H9 (cell line): ENCODE measurements around the gene ST3GAL5. TPM values are rescaled to one million over a fixed set of nuclear protein-coding genes. Genes with fewer than 3 reads are reported as not detected.
A peak's percentile ranks its signal among the peaks of the same experiment; 100 is the strongest.

Experiments
- DNase-seq: peaks from one replicate; pipeline ENCODE4 v3.0.0-alpha.2; 2017
- H2AFZ ChIP-seq: one replicate; pipeline ENCODE4 v1.6.1; 2013; ENCODE audit warnings: mild to moderate bottlenecking, low read length, control low read depth, moderate library complexity
- H2AK5ac ChIP-seq: 2 replicates; pipeline ENCODE4 v1.6.1; 2013; ENCODE audit warnings: low read length, control low read depth, mixed read lengths; ENCODE audit not compliant: insufficient read length
- H2BK120ac ChIP-seq: one replicate; pipeline ENCODE4 v1.6.1; 2013; ENCODE audit warnings: low read depth, mild to moderate bottlenecking, low read length, control low read depth, inconsistent platforms; ENCODE audit not compliant: poor library complexity, severe bottlenecking
- H2BK12ac ChIP-seq: 2 replicates; pipeline ENCODE4 v1.6.1; 2013; ENCODE audit warnings: low read length, control low read depth, mixed read lengths, low read depth; ENCODE audit not compliant: insufficient read length
- H2BK15ac ChIP-seq: 2 replicates; pipeline ENCODE4 v1.6.1; 2013; ENCODE audit warnings: low read depth, low read length, control low read depth
- H2BK20ac ChIP-seq: one replicate; pipeline ENCODE4 v1.6.1; 2013; ENCODE audit warnings: low read depth, mild to moderate bottlenecking, low read length, control low read depth, inconsistent platforms; ENCODE audit not compliant: poor library complexity, severe bottlenecking
- H2BK5ac ChIP-seq: 2 replicates; pipeline ENCODE4 v1.6.1; 2013; ENCODE audit warnings: low read length, control low read depth, mixed read lengths; ENCODE audit not compliant: insufficient read length
- H3K14ac ChIP-seq: 2 replicates; pipeline ENCODE4 v1.6.1; 2013; ENCODE audit warnings: low read length, control low read depth; ENCODE audit not compliant: insufficient read depth
- H3K18ac ChIP-seq: 2 replicates; pipeline ENCODE4 v1.6.1; 2013; ENCODE audit warnings: low read depth, mild to moderate bottlenecking, mixed read lengths, low read length, control low read depth; ENCODE audit not compliant: insufficient read length
- H3K23ac ChIP-seq: 2 replicates; pipeline ENCODE4 v1.6.1; 2013; ENCODE audit warnings: low read length, control low read depth, mixed read lengths, low read depth; ENCODE audit not compliant: insufficient read length
- H3K23me2 ChIP-seq: 2 replicates; pipeline ENCODE4 v1.6.1; 2013; ENCODE audit warnings: low read depth, mild to moderate bottlenecking, mixed read lengths, low read length, control low read depth; ENCODE audit not compliant: insufficient read length, poor library complexity, severe bottlenecking
- H3K27ac ChIP-seq: 2 replicates; pipeline ENCODE4 v1.5.1; 2013; ENCODE audit warnings: low read length, control low read depth, mixed read lengths, low read depth; ENCODE audit not compliant: insufficient read length
- H3K27me3 ChIP-seq: 2 replicates; pipeline ENCODE4 v1.6.1; 2013; ENCODE audit warnings: low read length, control low read depth, inconsistent platforms; ENCODE audit not compliant: insufficient read depth
- H3K4ac ChIP-seq: 2 replicates; pipeline ENCODE4 v1.6.1; 2013; ENCODE audit warnings: low read depth, mild to moderate bottlenecking, control low read depth, inconsistent platforms, low read length, moderate library complexity
- H3K4me1 ChIP-seq: 2 replicates; pipeline ENCODE4 v1.6.1; 2013; ENCODE audit warnings: low read length, control low read depth, inconsistent platforms; ENCODE audit not compliant: insufficient read depth
- H3K4me2 ChIP-seq: 2 replicates; pipeline ENCODE4 v1.6.1; 2013; ENCODE audit warnings: low read length, control low read depth, mixed read lengths; ENCODE audit not compliant: insufficient read length, insufficient read depth
- H3K56ac ChIP-seq: 2 replicates; pipeline ENCODE4 v1.6.1; 2013; ENCODE audit warnings: low read depth, mild to moderate bottlenecking, mixed read lengths, low read length, control low read depth; ENCODE audit not compliant: insufficient read length
- H3K79me1 ChIP-seq: 2 replicates; pipeline ENCODE4 v1.6.1; 2013; ENCODE audit warnings: low read depth, mild to moderate bottlenecking, moderate library complexity, low read length, control low read depth, inconsistent platforms; ENCODE audit not compliant: insufficient read depth, poor library complexity, severe bottlenecking
- H3K79me2 ChIP-seq: 2 replicates; pipeline ENCODE4 v1.6.1; 2013; ENCODE audit warnings: low read length, control low read depth, inconsistent platforms; ENCODE audit not compliant: insufficient read depth
- H3K9ac ChIP-seq: 2 replicates; pipeline ENCODE4 v1.6.1; 2013; ENCODE audit warnings: low read length, control low read depth, mixed read lengths; ENCODE audit not compliant: insufficient read length; ENCODE audit errors: extremely low read depth
- H3K9me3 ChIP-seq: one replicate; pipeline ENCODE4 v1.6.1; 2013; ENCODE audit warnings: low read depth, low read length, inconsistent platforms; ENCODE audit not compliant: control insufficient read depth
- H3T11ph ChIP-seq: one replicate; pipeline ENCODE4 v1.6.1; 2013; ENCODE audit warnings: mild to moderate bottlenecking, low read length, control low read depth, inconsistent platforms
- H4K20me1 ChIP-seq: one replicate; pipeline ENCODE4 v1.6.1; 2013; ENCODE audit not compliant: control insufficient read depth, insufficient read length, insufficient read depth
- H4K5ac ChIP-seq: 2 replicates; pipeline ENCODE4 v1.6.1; 2013; ENCODE audit warnings: low read depth, mild to moderate bottlenecking, mixed read lengths, low read length, control low read depth; ENCODE audit not compliant: insufficient read length
- H4K8ac ChIP-seq: replicated peaks from 2 replicates; pipeline ENCODE4 v1.6.1; 2013; ENCODE audit warnings: low read length, control low read depth, mixed read lengths, low read depth; ENCODE audit not compliant: insufficient read length
- H4K91ac ChIP-seq: 2 replicates; pipeline ENCODE4 v1.6.1; 2013; ENCODE audit warnings: low read depth, mild to moderate bottlenecking, moderate library complexity, mixed read lengths, low read length, control low read depth; ENCODE audit not compliant: insufficient read length
- H3K27ac Mint-ChIP-seq, 3 experiments: 2 replicates in 2 of 3; 3 replicates in 1 of 3; pipeline ENCODE4 v1.8.0; 2020 to 2021; ENCODE audit warnings: mixed read lengths in 3 of 3, mild to moderate bottlenecking in 1 of 3, moderate library complexity in 1 of 3
- H3K27me3 Mint-ChIP-seq: 2 replicates; pipeline ENCODE4 v1.8.0; 2021; ENCODE audit warnings: low read depth, mild to moderate bottlenecking, moderate library complexity, mixed read lengths
- H3K36me3 Mint-ChIP-seq, 3 experiments: 2 replicates in 2 of 3; 3 replicates in 1 of 3; pipeline ENCODE4 v1.8.0; 2020 to 2021; ENCODE audit warnings: low read depth in 3 of 3, mixed read lengths in 3 of 3; ENCODE audit not compliant: insufficient read depth in 1 of 3
- H3K4me1 Mint-ChIP-seq, 2 experiments: 2 replicates each; pipeline ENCODE4 v1.8.0; 2020; ENCODE audit warnings: mixed read lengths in 2 of 2
- H3K4me3 Mint-ChIP-seq, 2 experiments: 2 replicates in 1 of 2; 3 replicates in 1 of 2; pipeline ENCODE4 v1.8.0; 2020 to 2021; ENCODE audit warnings: mild to moderate bottlenecking in 2 of 2, mixed read lengths in 2 of 2, moderate library complexity in 1 of 2
- H3K9me3 Mint-ChIP-seq, 2 experiments: 2 replicates in 1 of 2; 3 replicates in 1 of 2; pipeline ENCODE4 v1.8.0; 2020; ENCODE audit warnings: mild to moderate bottlenecking in 2 of 2, mixed read lengths in 2 of 2, moderate library complexity in 1 of 2
- WGBS: extraction: QIAGEN DNeasy Blood & Tissue Kit; methylation state at CpG from one replicate; pipeline ENCODE4 v1.1.7; 2013; ENCODE audit warnings: missing lambda C conversion rate, low lambda C conversion rate, mixed read lengths; ENCODE audit not compliant: insufficient read length; ENCODE audit errors: extremely low coverage; 5-methylcytosine and 5-hydroxymethylcytosine counted together
- total RNA-seq: library from RNA; stranded (reverse); gene quantifications from 2 replicates; pipeline ENCODE4 v1.2.1, GENCODE V29; 2021
- TF ChIP-seq, protein P1 (sequence below): fragments of 200-600 bp; sonication (generic); conservative IDR thresholded peaks from 3 replicates; pipeline ENCODE4 v1.8.0; 2021; ENCODE audit warnings: antibody characterized with exemption, mild to moderate bottlenecking

ST3GAL5 gene
- total RNA-seq, 1 experiment from 2014 or later, result 3.3 TPM

DNA sequence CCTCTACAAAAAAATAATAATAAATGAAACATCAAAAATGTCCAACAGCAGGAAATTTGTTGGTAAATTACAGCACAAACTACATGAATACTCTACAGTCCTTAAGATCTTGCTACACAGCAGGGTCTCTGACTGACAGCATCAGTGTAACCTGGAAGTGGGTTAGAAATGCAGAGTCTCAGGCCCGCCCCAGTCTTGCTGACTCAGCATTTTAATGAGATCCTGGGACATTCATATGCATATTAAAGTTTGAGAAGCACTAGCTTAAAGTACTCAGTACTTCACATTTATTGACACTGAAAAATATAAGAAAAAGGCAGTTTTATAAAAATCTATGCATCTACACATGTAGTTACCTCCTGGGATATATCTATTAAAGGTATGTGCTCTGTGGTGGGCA is 21.7 kb downstream of the ST3GAL5 start:
- Histone ChIP-seq H2AK5ac (no peak overlapping the region), H3K79me1 (no peaks in the 10 kb centered on the region), H2BK12ac (no peak overlapping the region), H3K9ac (no peak overlapping the region), H2BK120ac (no peak overlapping the region), H3K56ac (no peak overlapping the region), H3K27me3 (no peaks in the 10 kb centered on the region), H3K18ac (no peak overlapping the region), H3K4me2 (no peak overlapping the region), H2AFZ (no peak overlapping the region), H3T11ph (no peak overlapping the region), H3K27ac (no peak overlapping the region), H4K20me1 (no peaks in the 10 kb centered on the region), H3K14ac (no peak overlapping the region), H3K4me1 (no peaks in the 10 kb centered on the region), H4K5ac (no peak overlapping the region), H2BK15ac (no peak overlapping the region), H4K91ac (no peak overlapping the region), H3K4ac (no peak overlapping the region), H3K79me2 (no peaks in the 10 kb centered on the region), H3K23ac (no peak overlapping the region), H3K9me3 (no peaks in the 10 kb centered on the region), H2BK5ac (no peak overlapping the region), H4K8ac (no peak overlapping the region), H3K23me2 (no peaks in the 10 kb centered on the region), H2BK20ac (no peak overlapping the region)
- H3K4me1 Mint-ChIP-seq, result peaks cover 5 to 13% of the 10 kb centered on the region in 2 experiments
- peak overlapping the region in 1 of 3 experiments; percentile 80; a peak in 1 of 7 replicates for H3K27ac Mint-ChIP-seq
- WGBS, result no CpG with 5 or more reads among the region's 1 CpG
- H3K27me3 Mint-ChIP-seq, result no peaks in the 10 kb centered on the region
- TF ChIP-seq, protein P1, sequence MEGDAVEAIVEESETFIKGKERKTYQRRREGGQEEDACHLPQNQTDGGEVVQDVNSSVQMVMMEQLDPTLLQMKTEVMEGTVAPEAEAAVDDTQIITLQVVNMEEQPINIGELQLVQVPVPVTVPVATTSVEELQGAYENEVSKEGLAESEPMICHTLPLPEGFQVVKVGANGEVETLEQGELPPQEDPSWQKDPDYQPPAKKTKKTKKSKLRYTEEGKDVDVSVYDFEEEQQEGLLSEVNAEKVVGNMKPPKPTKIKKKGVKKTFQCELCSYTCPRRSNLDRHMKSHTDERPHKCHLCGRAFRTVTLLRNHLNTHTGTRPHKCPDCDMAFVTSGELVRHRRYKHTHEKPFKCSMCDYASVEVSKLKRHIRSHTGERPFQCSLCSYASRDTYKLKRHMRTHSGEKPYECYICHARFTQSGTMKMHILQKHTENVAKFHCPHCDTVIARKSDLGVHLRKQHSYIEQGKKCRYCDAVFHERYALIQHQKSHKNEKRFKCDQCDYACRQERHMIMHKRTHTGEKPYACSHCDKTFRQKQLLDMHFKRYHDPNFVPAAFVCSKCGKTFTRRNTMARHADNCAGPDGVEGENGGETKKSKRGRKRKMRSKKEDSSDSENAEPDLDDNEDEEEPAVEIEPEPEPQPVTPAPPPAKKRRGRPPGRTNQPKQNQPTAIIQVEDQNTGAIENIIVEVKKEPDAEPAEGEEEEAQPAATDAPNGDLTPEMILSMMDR, result no peak
- no peaks in the 10 kb centered on the region for H3K9me3 Mint-ChIP-seq
- no peak for DNase-seq
- no peaks in the 10 kb centered on the region for H3K36me3 Mint-ChIP-seq
- H3K4me3 Mint-ChIP-seq, result no peak overlapping the region
